HG02870 (cell line): ENCODE measurements around the gene CCDC88C.
"Not testable (repeated sequence)": the region's sequence is repeated elsewhere in the genome, so short reads cannot be mapped to it uniquely, and the experiment has no call there.

Experiments
- ATAC-seq: cut with Tn5 transposase; IDR thresholded peaks from one replicate; pipeline ENCODE4 v1.9.1; 2021; ENCODE audit warnings: mild to moderate bottlenecking, moderate library complexity; ENCODE audit not compliant: unreplicated experiment

Gene CCDC88C, protein sequence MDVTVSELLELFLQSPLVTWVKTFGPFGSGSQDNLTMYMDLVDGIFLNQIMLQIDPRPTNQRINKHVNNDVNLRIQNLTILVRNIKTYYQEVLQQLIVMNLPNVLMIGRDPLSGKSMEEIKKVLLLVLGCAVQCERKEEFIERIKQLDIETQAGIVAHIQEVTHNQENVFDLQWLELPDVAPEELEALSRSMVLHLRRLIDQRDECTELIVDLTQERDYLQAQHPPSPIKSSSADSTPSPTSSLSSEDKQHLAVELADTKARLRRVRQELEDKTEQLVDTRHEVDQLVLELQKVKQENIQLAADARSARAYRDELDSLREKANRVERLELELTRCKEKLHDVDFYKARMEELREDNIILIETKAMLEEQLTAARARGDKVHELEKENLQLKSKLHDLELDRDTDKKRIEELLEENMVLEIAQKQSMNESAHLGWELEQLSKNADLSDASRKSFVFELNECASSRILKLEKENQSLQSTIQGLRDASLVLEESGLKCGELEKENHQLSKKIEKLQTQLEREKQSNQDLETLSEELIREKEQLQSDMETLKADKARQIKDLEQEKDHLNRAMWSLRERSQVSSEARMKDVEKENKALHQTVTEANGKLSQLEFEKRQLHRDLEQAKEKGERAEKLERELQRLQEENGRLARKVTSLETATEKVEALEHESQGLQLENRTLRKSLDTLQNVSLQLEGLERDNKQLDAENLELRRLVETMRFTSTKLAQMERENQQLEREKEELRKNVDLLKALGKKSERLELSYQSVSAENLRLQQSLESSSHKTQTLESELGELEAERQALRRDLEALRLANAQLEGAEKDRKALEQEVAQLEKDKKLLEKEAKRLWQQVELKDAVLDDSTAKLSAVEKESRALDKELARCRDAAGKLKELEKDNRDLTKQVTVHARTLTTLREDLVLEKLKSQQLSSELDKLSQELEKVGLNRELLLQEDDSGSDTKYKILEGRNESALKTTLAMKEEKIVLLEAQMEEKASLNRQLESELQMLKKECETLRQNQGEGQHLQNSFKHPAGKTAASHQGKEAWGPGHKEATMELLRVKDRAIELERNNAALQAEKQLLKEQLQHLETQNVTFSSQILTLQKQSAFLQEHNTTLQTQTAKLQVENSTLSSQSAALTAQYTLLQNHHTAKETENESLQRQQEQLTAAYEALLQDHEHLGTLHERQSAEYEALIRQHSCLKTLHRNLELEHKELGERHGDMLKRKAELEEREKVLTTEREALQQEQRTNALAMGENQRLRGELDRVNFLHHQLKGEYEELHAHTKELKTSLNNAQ (N-terminal part only)

DNA sequence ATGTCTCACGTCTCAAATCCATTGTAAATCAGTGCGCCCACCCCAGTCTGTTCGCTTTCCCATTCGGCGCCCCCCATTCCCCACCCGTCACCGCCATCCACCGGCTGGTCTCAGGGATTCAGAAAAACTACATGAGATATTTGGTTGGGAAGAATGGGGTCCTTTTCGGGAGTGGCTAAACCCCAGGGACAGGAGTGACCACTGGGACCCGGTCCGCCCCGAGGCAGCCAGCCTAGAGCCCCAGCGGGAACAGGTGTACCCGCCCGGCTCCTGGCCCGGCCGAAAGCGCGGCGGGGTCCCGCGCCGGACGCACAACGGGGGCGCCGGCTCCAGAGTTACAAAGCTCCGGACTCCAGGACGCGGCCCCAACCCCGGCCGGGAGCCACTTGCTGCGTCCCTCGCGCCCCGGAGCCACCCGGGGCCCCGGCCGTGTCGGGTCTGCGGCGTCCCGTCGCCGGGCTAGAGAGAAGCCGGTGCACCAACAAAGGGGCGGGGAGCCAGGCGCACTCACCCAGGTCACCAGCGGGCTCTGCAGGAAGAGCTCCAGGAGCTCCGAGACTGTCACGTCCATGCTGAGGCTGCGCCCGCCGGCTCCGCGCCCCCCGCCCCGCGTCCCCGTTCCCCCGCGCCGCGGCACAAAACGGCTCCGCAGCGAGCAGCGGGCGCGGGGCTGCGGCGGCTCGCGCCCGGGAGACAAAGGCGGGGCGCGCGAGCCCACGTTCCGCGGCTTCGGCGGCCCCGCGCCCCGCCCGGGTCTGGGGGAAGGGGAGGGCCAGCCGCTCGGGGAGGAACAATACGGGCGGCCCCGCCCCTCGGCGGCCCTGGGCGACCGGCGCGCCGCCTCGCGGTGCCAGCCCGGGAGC lies at the start of gene CCDC88C:
Gene CCDC88C (minus strand): TSS at position 701 of the 863 bp plus-strand sequence. CDS start 130 bp downstream, at position 571.
- ATAC-seq = peak; percentile 49

DNA sequence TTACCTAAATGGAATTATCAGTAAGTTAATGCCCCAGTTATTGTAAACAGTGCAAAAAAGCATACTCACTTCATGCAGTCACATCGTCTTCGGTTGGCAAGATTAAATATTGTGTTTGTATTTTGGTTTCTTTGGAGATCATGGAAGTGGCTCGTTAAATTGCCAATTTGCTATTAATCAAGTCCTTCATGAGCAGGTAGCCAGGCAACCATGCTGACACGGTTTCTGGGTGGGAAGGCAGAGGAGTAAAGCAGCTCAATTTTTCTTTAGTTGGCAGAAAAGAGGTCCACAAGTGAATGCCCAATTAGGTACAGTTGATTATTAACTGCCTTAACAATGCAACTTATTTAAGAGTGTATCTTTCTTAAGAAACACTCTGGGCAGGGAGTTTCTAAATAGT lies 48.6 kb upstream of the CCDC88C start:
- ATAC-seq = no peak

DNA sequence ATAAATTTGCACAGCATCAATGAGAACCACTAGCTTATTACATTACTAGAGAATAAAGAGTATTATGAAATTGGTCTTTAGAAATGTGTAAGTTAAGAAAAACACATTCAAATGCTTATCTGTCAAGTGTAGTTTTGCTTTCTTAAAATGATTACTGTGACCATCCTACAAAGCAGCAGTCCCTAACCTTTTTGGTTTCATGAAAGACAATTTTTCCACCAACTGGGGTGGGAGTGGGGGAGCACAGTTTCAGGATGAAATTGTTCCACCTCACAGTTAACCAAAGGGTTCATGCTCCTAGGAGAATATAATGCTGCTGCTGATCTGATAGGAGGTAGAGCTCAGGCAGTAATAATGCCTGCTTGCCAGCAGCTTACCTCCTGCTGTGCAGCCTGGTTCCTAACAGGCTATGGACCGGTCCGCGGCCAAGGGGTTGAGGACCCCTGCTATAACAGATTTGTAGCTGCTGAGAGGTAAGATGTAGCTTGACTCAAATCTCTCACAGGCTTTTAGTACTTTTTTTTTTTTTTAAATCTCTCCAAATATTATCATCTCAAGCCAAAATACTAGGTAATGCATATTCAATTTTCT lies 47.1 kb upstream of the CCDC88C start:
- ATAC-seq = no peak

DNA sequence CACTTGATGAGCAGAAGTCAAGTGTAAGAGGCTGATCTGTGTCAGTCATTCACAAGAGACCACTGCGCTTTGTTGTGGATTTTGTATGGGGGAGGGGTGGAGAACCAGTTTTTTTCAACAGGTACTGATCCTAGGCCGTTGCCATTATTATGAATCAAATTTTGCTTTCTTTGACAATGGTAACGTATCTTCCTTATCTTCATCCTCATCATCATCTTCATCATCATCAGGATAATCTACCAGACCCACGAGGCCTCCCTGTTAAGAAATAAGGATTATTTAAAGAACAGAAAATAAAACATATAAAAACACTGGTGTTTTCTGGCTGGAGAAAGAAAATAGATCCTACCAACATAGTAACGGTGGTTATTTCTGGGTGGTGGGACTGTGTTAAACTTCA lies 41.0 kb upstream of the CCDC88C start:
- no peak for ATAC-seq

DNA sequence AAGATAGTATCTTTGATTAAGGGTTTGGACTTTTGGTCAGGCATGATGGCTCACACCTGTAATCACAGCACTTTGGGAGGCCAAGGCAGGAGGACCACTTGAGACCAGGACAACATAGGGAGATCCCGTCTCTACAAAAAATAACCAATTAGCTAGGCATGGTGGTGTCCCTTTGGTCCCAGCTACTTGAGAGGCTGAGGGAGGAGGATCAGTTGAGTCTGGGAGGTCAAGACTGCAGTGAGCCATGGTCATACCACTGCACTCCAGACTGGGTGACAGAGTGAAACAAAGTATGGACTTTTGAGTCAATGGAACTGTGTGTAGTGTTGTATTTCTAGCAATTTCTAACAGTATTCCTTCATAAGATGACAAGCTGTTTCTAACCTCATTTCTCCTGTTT lies 38.7 kb upstream of the CCDC88C start:
- ATAC-seq = no peak

DNA sequence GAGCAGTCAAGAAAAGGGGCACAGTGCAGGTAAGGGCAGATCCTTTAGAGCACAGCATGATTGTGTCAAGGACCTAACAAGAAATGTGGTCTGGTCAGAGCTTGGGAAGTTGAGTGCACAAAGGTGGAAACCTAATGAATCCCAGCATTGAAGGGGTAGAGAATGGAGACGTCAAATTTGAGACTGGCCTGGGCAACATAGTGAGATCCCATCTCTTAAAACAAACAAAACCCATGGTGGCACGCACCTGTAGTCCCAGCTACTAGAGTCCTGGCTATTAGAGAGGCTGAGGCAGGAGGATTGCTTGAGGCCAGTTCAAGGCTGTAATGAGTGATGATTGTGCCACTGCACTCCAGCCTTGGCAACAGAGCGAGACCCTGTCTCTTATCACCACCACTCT lies 37.0 kb upstream of the CCDC88C start:
- ATAC-seq = no peak

DNA sequence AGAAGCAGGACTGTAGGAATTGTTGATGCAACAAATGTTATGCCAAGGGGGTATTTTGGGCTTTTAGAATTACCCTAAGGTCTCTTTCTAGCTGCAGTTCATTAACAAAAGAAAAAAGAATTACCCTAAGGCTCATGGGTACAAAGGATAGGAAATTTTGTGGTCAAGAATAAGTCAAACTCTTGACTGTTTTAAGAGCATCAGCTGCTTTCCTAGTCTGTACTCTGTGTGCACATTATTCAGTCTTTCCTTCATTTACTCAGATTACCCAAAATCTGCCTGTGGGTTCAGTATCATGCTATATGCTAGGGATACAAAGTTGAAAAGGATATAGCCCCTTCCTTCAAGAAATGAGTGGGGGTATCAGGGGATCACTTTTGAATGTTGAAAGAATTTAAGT lies 36.5 kb upstream of the CCDC88C start:
- no peak for ATAC-seq

DNA sequence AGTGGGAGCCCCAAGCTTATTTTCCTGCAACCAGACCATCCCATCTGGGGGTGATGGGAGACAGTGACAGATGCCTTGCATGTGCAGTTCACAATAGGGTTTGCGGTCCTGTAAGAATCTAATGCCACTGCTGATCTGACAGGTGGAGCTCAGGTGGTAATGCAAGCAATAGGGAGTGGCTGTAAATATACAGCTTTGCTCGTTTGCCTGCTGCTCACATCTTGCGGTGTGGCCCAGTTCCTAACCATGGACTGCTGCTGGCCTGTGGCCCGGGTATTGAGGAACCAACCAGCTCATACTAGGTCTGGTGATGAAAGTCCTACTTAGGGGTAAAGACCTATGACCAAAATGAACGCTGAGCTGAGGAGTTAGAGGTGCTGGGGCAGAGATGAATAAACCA lies 36.1 kb upstream of the CCDC88C start:
- ATAC-seq = no peak

DNA sequence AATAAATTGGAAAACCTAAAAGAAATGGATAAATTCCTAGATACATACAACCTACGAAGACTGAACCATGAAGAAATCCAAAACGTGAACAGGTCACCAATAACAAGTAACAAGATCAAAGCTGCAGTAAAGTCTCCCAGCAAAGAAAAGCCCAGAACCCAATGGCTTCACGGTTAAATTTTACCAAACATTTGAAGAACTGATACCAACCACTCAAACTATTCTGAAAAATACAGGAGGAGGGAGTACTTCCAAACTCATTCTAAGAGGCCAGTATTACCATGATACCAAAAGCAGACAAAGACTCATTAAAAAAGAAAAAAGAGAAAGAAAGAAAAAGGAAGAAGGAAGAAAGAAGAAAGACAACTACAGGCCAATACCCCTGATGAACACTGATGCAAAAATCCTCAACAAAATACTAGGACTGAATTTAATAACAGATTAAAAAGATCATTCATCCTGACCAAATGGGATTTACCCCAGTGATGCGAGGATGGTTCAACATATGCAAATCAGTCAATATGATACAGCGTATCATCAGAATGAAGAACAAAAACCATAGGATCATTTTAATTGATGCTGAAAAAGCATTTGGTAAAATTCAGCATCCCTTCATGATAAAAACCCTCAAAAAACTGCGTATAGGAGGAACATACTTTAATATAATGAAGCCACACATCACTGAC lies 26.9 kb upstream of the CCDC88C start:
- no peak for ATAC-seq

DNA sequence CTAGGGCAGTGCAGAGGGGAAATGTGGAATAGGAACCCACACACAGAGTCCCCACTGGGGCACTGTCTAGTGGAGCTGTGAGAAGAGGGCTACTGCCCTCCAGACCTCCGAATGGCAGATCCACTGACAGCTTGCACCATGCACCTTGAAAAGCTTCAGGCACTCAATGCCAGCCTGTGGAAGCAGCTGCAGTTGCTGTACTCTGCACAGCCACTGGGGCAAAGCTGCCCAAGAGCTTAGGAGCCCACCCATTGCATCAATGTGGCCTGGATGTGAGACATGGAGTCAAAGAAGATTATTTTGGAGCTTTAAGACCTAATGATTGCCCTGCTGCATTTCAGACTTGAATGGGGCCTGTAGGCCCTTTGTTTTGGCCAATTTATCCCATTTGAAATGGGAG lies 21.7 kb upstream of the CCDC88C start:
- no peak for ATAC-seq

DNA sequence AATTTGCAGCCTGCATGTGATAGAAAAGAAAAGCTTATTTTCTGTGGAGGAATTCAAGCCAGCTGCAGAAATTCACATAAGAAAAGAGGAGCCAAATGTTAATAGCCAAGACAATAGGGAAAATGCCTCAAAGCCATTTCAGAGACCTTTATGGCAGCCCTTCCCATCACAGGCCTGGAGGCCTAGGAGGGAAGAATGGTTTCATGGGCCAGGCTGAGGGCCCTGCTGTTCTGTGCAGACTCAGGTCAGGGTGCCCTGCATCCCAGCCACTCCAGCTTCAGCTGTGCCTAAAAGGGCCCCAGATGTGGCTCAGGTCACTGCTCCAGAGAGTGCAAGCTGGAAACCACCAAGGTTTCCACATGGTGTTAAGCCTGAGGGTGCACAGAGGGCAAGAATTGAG lies 21.2 kb upstream of the CCDC88C start:
- no peak for ATAC-seq

DNA sequence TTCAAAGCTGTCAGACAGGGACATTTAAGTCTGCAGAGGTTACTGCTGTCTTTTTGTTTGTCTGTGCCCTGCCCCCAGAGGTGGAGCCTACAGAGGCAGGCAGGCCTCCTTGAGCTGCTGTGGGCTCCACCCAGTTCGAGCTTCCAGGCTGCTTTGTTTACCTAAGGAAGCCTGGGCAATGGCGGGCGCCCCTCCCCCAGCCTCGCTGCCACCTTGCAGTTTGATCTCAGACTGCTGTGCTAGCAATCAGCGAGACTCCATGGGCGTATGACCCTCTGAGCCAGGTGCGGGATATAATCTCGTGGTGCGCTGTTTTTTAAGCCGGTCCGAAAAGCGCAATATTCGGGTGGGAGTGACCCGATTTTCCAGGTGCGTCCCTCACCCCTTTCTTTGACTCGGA lies 18.6 kb upstream of the CCDC88C start:
- not testable (repeated sequence) for ATAC-seq

DNA sequence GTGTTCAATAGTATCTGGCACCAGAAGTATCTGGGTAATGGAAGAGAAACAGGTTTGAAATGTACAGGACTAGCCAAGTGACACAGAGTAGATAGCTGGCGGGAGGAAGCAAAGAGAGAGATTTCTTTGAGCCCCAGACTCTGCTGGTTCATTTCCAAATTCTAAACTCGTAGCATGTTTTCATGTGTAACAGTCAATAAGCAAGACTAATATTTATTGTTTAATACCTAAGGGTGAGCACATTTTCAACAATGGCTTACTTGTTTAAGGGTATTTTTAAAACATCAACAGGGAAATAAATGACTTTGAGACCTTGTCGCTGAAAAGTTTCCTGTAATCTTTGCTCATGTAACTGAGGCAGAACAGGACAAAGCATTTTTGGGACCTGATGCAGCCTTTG lies 11.8 kb upstream of the CCDC88C start:
- no peak for ATAC-seq

DNA sequence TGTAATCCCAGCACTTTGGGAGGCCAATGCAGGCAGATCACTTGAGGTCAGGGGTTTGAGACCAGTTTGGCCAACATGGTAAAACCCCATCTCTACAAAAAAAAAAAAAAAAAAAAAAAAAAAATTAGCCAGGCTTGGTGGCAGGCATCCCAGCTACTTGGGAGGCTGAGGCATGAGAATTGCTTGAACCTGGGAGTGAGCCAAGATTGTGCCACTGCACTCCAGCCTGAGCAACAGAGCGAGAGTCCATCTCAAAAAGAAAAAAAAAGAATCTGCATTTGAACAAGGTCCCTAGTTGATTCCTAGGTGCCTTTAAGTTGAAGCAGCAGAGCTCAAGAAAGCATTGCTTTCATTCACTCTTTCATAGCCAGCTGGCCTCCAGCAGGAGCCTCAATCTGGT lies 11.3 kb upstream of the CCDC88C start:
- not testable (repeated sequence) for ATAC-seq

DNA sequence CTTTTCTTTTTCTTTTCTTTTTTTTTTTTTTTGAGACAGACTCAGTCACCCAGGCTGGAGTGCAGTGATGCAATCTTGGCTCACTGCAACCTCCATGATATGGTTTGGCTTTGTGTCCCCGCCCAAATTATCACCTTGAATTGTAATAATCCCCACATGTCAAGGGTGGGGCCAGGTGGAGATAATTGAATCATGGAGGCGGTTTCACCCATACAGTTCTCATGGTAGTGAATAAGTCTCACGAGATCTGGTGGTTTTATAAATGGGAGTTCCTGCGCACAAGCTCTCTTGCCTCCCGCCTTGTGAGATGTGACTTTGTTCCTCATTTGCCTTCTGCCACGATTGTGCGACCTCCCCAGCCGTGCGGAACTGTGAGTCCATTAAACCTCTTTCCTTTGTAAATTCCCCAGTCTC lies 7.9 kb upstream of the CCDC88C start:
- ATAC-seq = not testable (repeated sequence)

DNA sequence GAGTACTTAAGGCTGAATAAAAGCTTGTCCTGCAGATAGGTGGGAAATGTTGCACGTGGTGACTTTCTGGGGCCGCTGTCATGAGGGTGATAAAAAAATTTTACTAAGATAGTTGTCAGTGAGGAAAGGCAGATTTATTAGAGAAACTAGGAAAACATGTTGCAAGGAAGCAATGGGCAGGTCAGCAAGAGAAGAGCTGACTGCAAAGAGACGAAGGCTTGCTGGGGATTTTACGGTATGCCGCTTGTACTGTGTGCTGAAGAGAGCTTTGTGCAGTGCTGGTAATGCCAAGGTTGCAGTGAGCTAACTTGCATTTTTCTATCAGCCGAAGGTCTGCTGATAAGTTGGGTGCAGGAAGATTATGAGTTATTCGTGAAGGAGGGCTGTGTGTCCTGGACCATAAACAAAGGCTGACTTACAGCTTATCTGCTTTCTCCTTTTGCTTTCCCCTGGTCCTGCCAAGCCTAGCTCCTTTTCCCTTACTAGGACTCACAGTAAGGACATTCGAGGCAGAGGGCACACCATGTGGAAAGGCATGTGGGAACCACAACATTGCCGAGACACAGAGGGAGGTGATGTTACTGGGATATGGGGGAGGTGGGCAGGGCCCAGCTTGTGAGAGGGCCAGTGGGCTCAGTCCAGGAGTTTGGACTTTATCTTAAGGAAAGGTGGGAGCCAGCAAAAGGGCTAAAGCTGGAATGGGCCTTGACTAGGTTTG lies 7.4 kb upstream of the CCDC88C start:
- ATAC-seq = no peak

DNA sequence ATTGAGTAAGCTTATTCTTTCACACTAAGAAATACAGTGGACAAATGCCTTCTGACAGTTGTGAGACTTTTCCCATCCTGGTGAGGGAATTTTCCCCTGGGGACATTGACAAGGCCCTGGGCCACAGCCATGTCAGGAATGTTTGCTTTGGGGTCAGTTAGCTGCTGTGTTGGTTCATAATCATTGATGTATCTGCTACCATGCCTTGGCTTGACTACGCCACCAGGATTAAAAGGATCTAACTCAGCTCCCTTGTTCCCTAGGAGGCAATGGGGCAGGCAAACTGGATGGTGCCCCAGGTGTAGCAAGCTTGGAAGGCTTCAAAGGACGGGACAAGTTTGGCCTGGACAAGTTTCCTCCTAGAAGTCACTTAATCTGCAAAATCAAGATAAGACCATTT lies 3.1 kb upstream of the CCDC88C start:
- no peak for ATAC-seq

DNA sequence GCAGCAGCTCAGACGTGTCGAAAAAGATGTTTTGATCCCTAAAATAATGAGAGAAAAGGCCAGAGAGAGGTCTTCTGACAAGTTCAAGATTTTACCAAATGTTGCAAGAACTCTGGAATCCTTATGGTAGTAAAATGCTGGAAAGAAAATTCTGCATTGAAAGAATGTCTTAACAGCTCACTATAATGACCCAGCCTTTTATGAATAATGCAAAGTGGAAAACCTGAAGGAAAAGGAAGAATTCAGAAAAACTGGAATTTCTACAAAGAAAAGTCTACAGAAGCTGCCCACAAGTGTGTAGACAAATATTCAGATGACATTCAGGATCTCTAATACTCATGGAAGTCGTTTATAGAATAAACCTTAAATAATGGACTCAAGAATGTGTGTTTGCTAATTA lies 1.8 kb upstream of the CCDC88C start:
- no peak for ATAC-seq

DNA sequence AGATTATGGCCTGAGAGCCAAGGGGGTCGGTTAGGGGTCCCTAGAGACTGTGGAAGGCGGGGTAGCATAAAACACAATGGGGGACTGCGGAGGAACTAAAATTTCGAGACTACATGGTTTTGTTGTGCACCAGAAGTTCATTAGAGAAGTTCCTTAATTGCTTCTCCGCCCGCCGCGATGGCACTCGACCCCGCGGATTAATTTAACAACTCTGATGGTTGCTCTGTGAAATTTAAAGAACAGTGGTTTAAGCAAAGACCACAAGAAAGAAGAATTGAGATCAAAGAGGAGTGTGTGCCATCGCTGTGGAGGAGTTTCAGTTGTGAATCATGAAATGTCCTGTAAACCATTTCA lies 1.4 kb upstream of the CCDC88C start:
- ATAC-seq = no peak
